Activated effector memory CD4-positive, alpha-beta T cell treated with anti-CD3 and anti-CD28 coated beads, Interleukin-2, amount 50 U/mL, for 16 hours (primary cell): ENCODE measurements around the gene MAN1C1.

ENCODE experiments used
- DNase-seq: peaks from one replicate; pipeline ENCODE4 v3.0.0-alpha.2; 2020

The MAN1C1 gene

DNA sequence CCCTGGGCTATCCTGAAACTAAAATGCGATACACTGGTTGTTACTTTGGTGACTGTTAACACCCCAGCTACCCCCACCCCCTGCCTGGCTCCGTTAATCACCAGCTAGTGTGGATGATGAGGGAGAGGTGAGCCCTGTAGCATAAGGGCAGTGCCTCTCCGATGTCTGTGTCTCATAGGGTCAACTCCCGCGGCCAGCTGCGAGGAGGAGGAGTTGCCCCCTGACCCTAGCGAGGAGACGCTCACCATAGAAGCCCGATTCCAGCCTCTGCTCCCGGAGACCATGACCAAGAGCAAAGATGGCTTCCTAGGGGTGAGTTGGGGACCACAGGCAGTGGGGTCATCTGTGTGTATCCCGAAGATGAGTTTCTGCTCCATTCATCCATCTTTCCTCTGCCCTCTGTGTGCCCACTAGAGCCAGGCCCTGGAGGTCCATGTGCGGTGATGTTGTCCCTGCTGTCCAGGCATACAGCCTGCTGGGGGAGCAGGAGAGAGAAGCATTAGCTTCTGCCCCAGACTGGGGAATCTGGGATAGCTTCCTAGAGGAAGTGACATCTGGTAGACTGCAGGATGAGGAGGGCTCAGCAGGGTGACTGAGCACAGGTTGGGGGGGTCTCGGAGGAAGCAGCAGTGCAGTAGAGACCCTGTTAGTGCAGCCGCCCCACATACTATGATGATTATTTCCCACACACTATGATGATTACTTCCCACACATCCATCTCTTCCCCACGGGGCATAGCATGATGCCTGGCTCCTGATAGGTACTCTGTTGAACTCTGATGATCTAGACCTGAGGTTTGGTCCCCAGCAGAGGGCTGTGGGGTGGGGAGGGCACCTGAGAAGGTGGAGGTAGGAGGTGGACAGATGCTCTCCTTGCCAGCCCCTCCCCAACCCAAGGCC is 188.6 kb downstream of the MAN1C1 start:
- no peak for DNase-seq

DNA sequence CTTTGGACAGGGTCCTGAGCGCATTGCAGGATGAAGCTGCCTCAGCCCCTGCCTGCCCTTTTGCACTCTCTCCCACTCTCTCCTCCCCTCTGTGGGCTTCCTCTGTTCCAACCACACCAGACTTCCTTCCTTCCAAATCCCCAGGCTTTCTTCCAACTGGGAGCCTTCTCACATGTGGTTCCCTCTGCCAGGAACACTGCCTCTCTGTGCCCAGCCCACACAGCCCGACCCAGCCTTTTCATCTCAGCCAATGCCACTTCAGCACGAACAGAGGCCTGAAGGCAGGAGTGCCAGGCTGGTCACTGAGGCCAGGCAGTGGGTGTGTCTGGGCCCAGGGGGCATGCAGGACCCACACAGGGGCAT is 189.3 kb downstream of the MAN1C1 start:
- no peak for DNase-seq

DNA sequence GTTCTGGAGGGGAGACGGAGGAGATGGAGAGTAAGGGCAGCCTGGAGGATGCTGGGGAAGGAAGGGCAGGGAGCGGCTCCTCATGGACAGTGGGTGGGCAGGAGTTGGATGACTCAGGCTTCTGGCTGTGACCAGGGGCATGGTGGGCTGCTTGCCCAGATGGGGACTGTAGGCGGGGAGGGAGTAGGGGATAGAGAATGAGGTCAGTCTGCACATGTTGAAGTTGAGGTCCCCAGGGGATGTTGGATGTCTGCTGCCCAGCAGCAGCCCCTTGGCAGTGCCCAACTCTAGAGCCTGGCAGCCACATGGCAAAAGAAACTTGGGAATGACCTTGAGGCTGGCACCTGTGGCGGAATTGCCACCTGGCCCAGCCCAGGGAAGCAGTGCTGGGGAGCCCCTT is 189.8 kb downstream of the MAN1C1 start:
- no peak for DNase-seq

GRCh38 chr1:25807480-25808390 is 191.1 kb downstream of the MAN1C1 start:
- no peak for DNase-seq

GRCh38 chr1:25808481-25809244 is 192.1 kb downstream of the MAN1C1 start:
- no peak for DNase-seq

GRCh38 chr1:25809283-25809926 is 192.8 kb downstream of the MAN1C1 start:
- no peak for DNase-seq

DNA sequence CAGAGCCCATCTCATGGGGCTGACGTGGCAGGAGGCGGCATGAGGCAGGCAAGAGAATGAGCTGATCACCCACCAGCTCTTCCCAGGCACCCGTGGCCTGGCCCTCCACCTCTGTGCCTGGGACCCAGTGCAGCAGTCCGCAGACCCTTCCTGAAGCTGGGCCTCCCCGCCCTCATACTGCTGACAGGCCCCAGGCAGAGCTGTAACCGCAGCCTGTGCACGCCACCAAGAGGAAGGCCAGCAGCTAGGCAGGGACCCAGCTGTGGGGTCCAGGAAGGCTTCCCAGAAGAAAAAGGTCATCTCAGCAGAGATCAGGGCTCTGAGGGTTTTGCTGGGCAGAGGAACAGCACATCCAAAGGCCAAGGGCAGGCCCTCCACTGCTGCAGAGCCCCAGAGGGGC is 193.3 kb downstream of the MAN1C1 start:
- DNase-seq: no peak

GRCh38 chr1:25810341-25811299 is 194.0 kb downstream of the MAN1C1 start:
- peak; percentile 92 for DNase-seq

GRCh38 chr1:25811384-25812082 is 194.9 kb downstream of the MAN1C1 start:
- DNase-seq: peak; percentile 59

- peak; percentile 49 for DNase-seq
Observed at GRCh38 chr1:25813071-25813733, 196.6 kb downstream of the MAN1C1 start.

DNA sequence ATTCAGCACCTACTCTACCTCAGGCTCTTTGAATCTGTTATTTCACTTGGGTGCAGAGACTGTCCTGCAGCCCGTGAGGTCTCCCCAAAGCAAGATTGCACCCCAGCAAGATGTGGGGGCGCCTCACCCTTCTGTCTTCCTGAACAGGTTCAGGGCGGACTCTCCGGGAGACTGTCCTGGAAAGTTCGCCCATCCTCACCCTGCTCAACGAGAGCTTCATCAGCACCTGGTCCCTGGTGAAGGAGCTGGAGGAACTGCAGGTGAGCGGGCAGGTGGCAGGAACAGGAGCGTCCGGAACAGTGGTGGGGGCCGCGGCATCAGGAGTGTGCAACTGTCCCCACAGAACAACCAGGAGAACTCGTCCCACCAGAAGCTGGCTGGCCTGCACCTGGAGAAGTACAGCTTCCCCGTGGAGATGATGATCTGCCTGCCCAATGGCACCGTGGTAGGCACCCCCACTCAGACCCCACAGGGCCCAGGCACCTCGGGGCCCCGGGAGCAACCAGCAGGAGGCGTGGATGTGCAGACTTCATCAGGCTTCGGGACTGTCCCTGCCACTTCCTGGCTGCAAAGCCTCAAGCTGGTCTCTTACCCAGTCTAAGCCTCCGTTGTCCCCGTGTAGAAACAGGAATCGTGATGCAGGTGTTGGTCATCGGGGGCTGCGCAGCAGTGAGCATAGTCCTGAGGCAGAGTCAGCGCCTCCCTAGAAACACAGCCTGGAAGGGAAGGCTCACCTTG is 197.3 kb downstream of the MAN1C1 start:
- DNase-seq: no peak

DNA sequence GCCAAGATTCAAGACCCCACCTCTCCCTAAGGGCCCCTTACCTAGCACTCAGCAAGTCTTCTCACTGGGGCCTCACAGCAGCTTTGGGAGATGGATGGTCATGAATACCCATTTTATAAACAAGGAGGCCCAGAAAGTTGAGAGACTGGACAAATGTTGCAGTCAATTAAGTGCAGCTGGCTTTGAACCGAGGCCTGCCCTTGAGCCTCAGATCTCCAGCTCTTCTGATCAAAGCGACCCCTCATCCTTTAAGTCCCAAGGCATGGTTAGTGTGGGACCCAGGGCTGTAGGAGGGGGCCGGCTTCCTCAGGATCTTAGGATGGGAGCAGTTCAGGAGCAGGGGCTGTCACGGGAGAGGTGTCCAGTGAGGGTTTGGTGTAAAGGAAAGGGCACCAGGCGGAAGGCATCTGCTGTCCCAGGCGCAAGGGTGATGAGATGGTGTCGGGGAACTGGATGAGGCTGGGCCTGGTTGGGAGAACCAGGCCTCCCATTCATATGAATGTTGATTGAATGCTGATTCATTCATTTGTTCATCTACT is 198.0 kb downstream of the MAN1C1 start:
- peak; percentile 55 for DNase-seq

DNA sequence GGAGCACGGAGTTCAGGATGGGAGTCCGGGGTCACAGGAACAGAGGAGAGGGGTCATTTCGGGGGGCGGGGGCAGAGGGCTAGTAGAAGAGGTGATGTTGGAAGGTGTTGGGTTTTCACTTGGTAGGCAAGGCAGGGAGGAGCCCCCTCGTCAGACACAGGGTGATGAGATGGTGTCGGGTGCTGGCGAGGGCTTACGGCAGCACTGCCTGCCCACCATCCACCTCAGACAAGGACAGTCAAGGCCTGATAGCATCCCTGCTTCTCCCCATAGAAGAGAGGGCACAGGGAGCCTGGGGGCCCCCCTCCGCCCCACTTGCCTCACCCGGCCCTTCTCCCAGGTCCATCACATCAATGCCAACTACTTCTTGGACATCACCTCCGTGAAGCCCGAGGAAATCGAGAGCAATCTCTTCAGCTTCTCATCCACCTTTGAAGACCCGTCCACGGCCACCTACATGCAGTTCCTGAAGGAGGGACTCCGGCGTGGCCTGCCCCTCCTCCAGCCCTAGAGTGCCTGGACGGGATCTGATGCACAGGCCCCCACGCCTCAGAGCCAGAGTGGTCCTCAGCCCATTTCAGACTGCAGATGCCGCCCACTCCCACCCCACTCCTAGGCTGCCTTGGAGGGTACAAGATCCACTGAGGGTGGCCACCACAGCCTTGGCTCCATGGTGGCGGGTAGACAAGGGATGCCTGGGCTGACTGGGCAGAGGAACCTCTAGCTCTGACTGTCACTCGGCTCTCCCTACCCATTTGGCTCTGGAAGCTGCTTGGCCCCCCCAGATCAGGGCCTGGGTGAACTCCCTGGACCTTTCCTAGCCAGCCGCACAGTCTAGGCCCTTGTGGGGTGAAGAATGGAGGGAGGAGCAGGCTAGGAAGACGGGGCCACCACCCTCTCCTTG is 198.9 kb downstream of the MAN1C1 start:
- DNase-seq: peak; percentile 49

DNA sequence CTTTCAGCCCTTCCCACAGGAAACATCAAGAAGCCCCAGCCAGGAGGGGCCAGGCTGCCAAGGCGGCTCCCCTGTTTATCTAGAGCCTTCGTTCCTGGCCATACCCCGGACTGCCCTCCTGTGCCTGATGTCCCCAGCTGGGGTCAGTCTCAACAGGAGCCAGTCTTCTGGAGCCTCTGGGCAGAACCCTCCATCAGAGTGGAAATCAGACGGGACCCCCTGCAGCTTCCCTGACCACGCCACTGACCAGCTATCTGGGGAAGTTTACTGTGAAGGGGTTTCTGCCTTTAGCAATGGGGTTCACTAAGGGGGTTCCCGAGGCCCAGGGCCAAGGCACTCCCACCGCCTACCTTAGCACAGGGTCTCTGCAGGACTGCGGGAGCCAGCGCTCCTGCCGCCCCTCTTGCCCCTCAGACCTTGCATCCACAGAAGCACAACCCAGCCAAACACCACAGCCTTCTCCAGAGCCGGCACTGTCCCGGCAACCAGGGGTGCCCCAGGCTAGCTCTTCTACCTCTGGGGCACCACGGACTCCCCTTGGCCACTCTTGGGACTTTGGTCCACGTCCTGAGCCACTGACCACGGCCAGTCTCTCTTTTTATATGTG is 199.6 kb downstream of the MAN1C1 start:
- DNase-seq: no peak

DNA sequence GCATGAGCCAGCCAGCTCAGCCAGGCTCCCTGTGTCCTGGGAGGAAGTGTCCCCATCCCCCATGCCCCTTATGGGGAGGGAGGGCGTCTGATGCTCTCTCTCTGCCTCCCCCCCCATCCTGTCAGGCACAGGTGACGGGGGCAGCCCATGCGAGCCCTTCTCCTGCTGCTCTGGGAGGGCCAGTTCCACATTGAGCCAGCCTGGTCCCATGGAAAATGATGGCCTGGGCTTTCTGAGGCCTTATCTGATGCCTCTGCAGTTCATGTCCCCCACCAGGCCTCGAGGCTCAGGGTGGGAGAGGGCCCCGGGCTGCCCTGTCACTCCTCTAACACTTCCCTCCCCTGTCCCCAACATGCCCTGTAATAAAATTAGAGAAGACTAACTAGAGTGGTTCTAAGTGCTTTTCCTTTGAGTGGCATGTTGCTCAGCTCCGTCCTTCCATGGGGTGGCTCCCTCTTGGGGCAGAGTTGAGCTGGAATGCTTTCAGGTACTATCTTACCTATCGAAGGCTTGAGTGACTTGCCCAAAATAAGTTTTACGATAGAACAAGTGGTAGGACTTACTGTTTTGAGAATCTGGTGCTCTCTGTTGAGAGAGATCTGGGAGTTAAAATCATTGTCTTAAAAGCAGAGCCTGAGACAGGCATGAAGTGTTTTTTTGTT is 201.4 kb downstream of the MAN1C1 start:
- no peak for DNase-seq

DNA sequence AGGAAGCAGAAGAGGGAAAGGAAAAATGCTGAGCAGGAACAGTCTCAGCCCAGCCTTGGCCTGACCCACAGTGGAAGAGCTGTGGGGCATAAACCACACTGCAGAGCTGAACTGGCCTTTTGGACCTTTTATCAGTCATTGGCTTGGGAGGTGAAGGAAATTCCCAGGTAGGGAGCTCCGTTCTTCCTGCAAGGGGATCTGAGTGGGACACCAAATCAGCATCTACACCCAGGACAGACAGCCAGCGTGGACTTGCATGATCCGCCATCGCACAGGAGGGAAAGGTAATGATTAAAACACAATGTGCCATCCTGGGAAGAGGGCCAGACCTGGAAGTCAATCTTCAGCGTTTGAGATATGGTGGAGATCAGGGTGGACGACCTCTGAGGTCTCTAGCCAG is 202.0 kb downstream of the MAN1C1 start:
- DNase-seq: no peak
